SU-DHL-6 (cell line): ENCODE data around the gene C10orf71.

ENCODE experiments used
- H2AFZ ChIP-seq: fragments of 200-600 bp; sonication (generic); 2 replicates; pipeline ENCODE4 v1.6.1; 2014; ENCODE audit warnings: low read depth, mild to moderate bottlenecking, moderate library complexity, mixed read lengths, antibody characterized with exemption, low read length; ENCODE audit not compliant: severe bottlenecking
- H3F3A ChIP-seq: fragments of 200-600 bp; shearing (Covaris generic); 2 replicates; pipeline ENCODE4 v1.6.0; 2016; ENCODE audit warnings: antibody characterized with exemption, mild to moderate bottlenecking; ENCODE audit not compliant: insufficient read depth
- H3K27ac ChIP-seq: fragments of 200-600 bp; sonication (generic); 2 replicates; pipeline ENCODE4 v1.5.1; 2016; ENCODE audit warnings: low read depth, mild to moderate bottlenecking, low read length, moderate library complexity, mixed read lengths
- H3K27me3 ChIP-seq: fragments of 200-600 bp; sonication (generic), shearing (Covaris generic); 2 replicates; pipeline ENCODE4 v1.6.0; 2014; ENCODE audit warnings: mild to moderate bottlenecking, low read length
- H3K36me3 ChIP-seq: fragments of 200-600 bp; sonication (generic); 2 replicates; pipeline ENCODE4 v1.6.1; 2014; ENCODE audit warnings: mild to moderate bottlenecking, low read length, mixed read lengths
- H3K4me2 ChIP-seq: fragments of 300-600, 200-600 bp; shearing (Covaris generic), sonication (generic); 2 replicates; pipeline ENCODE4 v1.6.0; 2014; ENCODE audit warnings: low read length, low read depth, mild to moderate bottlenecking; ENCODE audit not compliant: poor library complexity, severe bottlenecking
- H3K4me3 ChIP-seq: fragments of 200-600 bp; sonication (generic); 2 replicates; pipeline ENCODE4 v1.5.1; 2014; ENCODE audit warnings: antibody characterized with exemption, low read length, mild to moderate bottlenecking, mixed read lengths; ENCODE audit not compliant: insufficient read depth, poor library complexity, severe bottlenecking
- H3K79me2 ChIP-seq: fragments of 200-600 bp; sonication (generic); 2 replicates; pipeline ENCODE4 v1.6.1; 2014; ENCODE audit warnings: mild to moderate bottlenecking, low read length, moderate library complexity; ENCODE audit not compliant: insufficient read depth
- H3K9ac ChIP-seq: fragments of 200-600 bp; sonication (generic); 2 replicates; pipeline ENCODE4 v1.7.0; 2014; ENCODE audit warnings: mild to moderate bottlenecking, low read length
- H3K9me2 ChIP-seq: fragments of 200-600 bp; sonication (generic); replicated peaks from 2 replicates; pipeline ENCODE4 v1.6.1; 2014; ENCODE audit warnings: low read length; ENCODE audit not compliant: insufficient read depth
- H3K9me3 ChIP-seq: fragments of 200-600 bp; sonication (generic); 2 replicates; pipeline ENCODE4 v1.6.1; 2014; ENCODE audit warnings: low read length, mixed read lengths; ENCODE audit not compliant: insufficient read depth
- H4K20me1 ChIP-seq: fragments of 200-600 bp; sonication (generic); 2 replicates; pipeline ENCODE4 v1.6.1; 2014; ENCODE audit warnings: low read depth, mild to moderate bottlenecking, antibody characterized with exemption, low read length, moderate library complexity, mixed read lengths
- CTCF ChIP-seq: fragments of 200-600 bp; sonication (generic); IDR thresholded peaks from one replicate; pipeline ENCODE4 v1.5.1; 2017; ENCODE audit warnings: antibody characterized with exemption, mild to moderate bottlenecking, low read length, moderate library complexity; ENCODE audit not compliant: insufficient read depth, poor library complexity, severe bottlenecking
- EZH2phosphoT487 ChIP-seq: fragments of 200-600 bp; sonication (generic), shearing (Covaris generic); conservative IDR thresholded peaks from 2 replicates; pipeline ENCODE4 v1.6.1; 2018; ENCODE audit warnings: mild to moderate bottlenecking, antibody characterized with exemption, low read length, moderate library complexity, mixed read lengths

C10orf71 gene

GRCh38 chr10:49281461-49281860 is 17.5 kb upstream of the C10orf71 start:
- H3K27ac ChIP-seq, result no peak overlapping the region
- H4K20me1 ChIP-seq, result no peaks in the 10 kb centered on the region
- H3K9me2 ChIP-seq, result no peaks in the 10 kb centered on the region
- no peaks in the 10 kb centered on the region for H3F3A ChIP-seq
- H3K27me3 ChIP-seq, result no peaks in the 10 kb centered on the region
- TF ChIP-seq EZH2phosphoT487 (no peak), CTCF (peak; percentile 51)
- no peak overlapping the region for H3K4me3 ChIP-seq
- no peak overlapping the region for H3K9ac ChIP-seq
- no peaks in the 10 kb centered on the region for H3K9me3 ChIP-seq
- H3K36me3 ChIP-seq, result no peaks in the 10 kb centered on the region
- H2AFZ ChIP-seq, result no peak overlapping the region
- H3K79me2 ChIP-seq, result no peaks in the 10 kb centered on the region
- no peak overlapping the region for H3K4me2 ChIP-seq

DNA sequence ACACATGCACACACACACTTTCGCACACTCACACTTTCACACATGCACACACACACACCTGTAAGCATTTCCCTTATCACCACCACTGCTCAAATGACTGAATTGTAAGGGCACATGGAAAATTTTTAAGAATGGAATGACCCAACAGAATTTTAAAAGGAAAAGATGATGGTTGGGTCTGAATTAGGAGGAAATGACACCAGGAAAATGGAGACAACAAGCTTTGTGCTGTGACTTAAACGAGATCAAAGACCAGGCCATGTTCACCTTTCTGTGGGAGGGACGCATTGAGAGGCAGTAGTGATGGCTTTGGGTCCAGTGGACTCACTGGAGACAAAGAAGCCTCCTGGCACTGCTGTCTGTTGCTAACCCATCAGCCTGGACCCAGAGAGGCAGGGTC is 16.7 kb upstream of the C10orf71 start:
- Histone ChIP-seq H3K9ac (no peak overlapping the region), H3K36me3 (no peaks in the 10 kb centered on the region), H3K9me2 (no peaks in the 10 kb centered on the region), H2AFZ (no peak overlapping the region), H3F3A (no peaks in the 10 kb centered on the region), H3K4me2 (no peak overlapping the region), H3K27ac (no peak overlapping the region), H3K27me3 (no peaks in the 10 kb centered on the region), H3K79me2 (no peaks in the 10 kb centered on the region), H4K20me1 (no peaks in the 10 kb centered on the region), H3K4me3 (no peak overlapping the region), H3K9me3 (no peaks in the 10 kb centered on the region)
- TF ChIP-seq CTCF (no peak), EZH2phosphoT487 (no peak)

GRCh38 chr10:49282879-49283341 is 16.1 kb upstream of the C10orf71 start:
- no peak overlapping the region for H3K9ac ChIP-seq
- H3K4me3 ChIP-seq, result no peak overlapping the region
- H3K27me3 ChIP-seq, result no peaks in the 10 kb centered on the region
- TF ChIP-seq CTCF (no peak), EZH2phosphoT487 (no peak)
- no peak overlapping the region for H3K4me2 ChIP-seq
- no peaks in the 10 kb centered on the region for H3F3A ChIP-seq
- no peaks in the 10 kb centered on the region for H3K9me2 ChIP-seq
- H4K20me1 ChIP-seq, result no peaks in the 10 kb centered on the region
- no peak overlapping the region for H2AFZ ChIP-seq
- no peaks in the 10 kb centered on the region for H3K36me3 ChIP-seq
- no peaks in the 10 kb centered on the region for H3K79me2 ChIP-seq
- no peak overlapping the region for H3K27ac ChIP-seq
- H3K9me3 ChIP-seq, result no peaks in the 10 kb centered on the region

DNA sequence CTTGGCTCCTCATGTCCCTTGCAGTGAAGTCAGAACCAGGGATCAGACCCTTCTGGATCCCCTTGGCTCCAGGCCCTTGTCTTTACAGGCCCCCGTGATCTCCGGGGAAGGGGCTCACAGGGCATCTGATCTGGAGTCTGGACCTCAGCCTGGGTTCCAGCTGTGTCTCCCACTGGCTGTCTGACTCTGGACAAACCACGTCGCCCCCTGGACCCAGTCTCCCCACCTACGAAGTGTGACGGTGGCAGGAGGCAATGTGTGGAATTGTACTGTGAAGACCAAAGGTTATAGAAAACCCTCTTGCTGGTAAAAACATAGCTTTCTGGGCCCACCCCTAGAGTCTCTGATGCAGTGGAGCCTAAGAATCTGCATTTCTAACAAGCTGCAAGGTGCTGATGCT is 15.5 kb upstream of the C10orf71 start:
- Histone ChIP-seq H3K4me2 (no peak overlapping the region), H3K9me3 (no peaks in the 10 kb centered on the region), H3K27ac (no peak overlapping the region), H2AFZ (no peak overlapping the region), H3K9me2 (no peaks in the 10 kb centered on the region), H4K20me1 (no peaks in the 10 kb centered on the region), H3K4me3 (no peak overlapping the region), H3F3A (no peaks in the 10 kb centered on the region), H3K36me3 (no peaks in the 10 kb centered on the region), H3K27me3 (no peaks in the 10 kb centered on the region), H3K9ac (no peak overlapping the region), H3K79me2 (no peaks in the 10 kb centered on the region)
- TF ChIP-seq EZH2phosphoT487, result no peak
- TF ChIP-seq CTCF, result no peak
